H9 (cell line): ENCODE results near the gene BTN3A1. TPM values are rescaled to one million over a fixed set of nuclear protein-coding genes. Genes with fewer than 3 reads are reported as not detected.

Source experiments
- DNase-seq: peaks from one replicate; pipeline ENCODE4 v3.0.0-alpha.2; 2017
- H2AFZ ChIP-seq: one replicate; pipeline ENCODE4 v1.6.1; 2013; ENCODE audit warnings: mild to moderate bottlenecking, low read length, control low read depth, moderate library complexity
- H2AK5ac ChIP-seq: 2 replicates; pipeline ENCODE4 v1.6.1; 2013; ENCODE audit warnings: low read length, control low read depth, mixed read lengths; ENCODE audit not compliant: insufficient read length
- H2BK120ac ChIP-seq: one replicate; pipeline ENCODE4 v1.6.1; 2013; ENCODE audit warnings: low read depth, mild to moderate bottlenecking, low read length, control low read depth, inconsistent platforms; ENCODE audit not compliant: poor library complexity, severe bottlenecking
- H2BK12ac ChIP-seq: 2 replicates; pipeline ENCODE4 v1.6.1; 2013; ENCODE audit warnings: low read length, control low read depth, mixed read lengths, low read depth; ENCODE audit not compliant: insufficient read length
- H2BK15ac ChIP-seq: 2 replicates; pipeline ENCODE4 v1.6.1; 2013; ENCODE audit warnings: low read depth, low read length, control low read depth
- H2BK20ac ChIP-seq: one replicate; pipeline ENCODE4 v1.6.1; 2013; ENCODE audit warnings: low read depth, mild to moderate bottlenecking, low read length, control low read depth, inconsistent platforms; ENCODE audit not compliant: poor library complexity, severe bottlenecking
- H2BK5ac ChIP-seq: 2 replicates; pipeline ENCODE4 v1.6.1; 2013; ENCODE audit warnings: low read length, control low read depth, mixed read lengths; ENCODE audit not compliant: insufficient read length
- H3K14ac ChIP-seq: 2 replicates; pipeline ENCODE4 v1.6.1; 2013; ENCODE audit warnings: low read length, control low read depth; ENCODE audit not compliant: insufficient read depth
- H3K18ac ChIP-seq: 2 replicates; pipeline ENCODE4 v1.6.1; 2013; ENCODE audit warnings: low read depth, mild to moderate bottlenecking, mixed read lengths, low read length, control low read depth; ENCODE audit not compliant: insufficient read length
- H3K23ac ChIP-seq: 2 replicates; pipeline ENCODE4 v1.6.1; 2013; ENCODE audit warnings: low read length, control low read depth, mixed read lengths, low read depth; ENCODE audit not compliant: insufficient read length
- H3K23me2 ChIP-seq: 2 replicates; pipeline ENCODE4 v1.6.1; 2013; ENCODE audit warnings: low read depth, mild to moderate bottlenecking, mixed read lengths, low read length, control low read depth; ENCODE audit not compliant: insufficient read length, poor library complexity, severe bottlenecking
- H3K27ac ChIP-seq: 2 replicates; pipeline ENCODE4 v1.5.1; 2013; ENCODE audit warnings: low read length, control low read depth, mixed read lengths, low read depth; ENCODE audit not compliant: insufficient read length
- H3K27me3 ChIP-seq: 2 replicates; pipeline ENCODE4 v1.6.1; 2013; ENCODE audit warnings: low read length, control low read depth, inconsistent platforms; ENCODE audit not compliant: insufficient read depth
- H3K4ac ChIP-seq: 2 replicates; pipeline ENCODE4 v1.6.1; 2013; ENCODE audit warnings: low read depth, mild to moderate bottlenecking, control low read depth, inconsistent platforms, low read length, moderate library complexity
- H3K4me1 ChIP-seq: 2 replicates; pipeline ENCODE4 v1.6.1; 2013; ENCODE audit warnings: low read length, control low read depth, inconsistent platforms; ENCODE audit not compliant: insufficient read depth
- H3K4me2 ChIP-seq: 2 replicates; pipeline ENCODE4 v1.6.1; 2013; ENCODE audit warnings: low read length, control low read depth, mixed read lengths; ENCODE audit not compliant: insufficient read length, insufficient read depth
- H3K56ac ChIP-seq: 2 replicates; pipeline ENCODE4 v1.6.1; 2013; ENCODE audit warnings: low read depth, mild to moderate bottlenecking, mixed read lengths, low read length, control low read depth; ENCODE audit not compliant: insufficient read length
- H3K79me1 ChIP-seq: 2 replicates; pipeline ENCODE4 v1.6.1; 2013; ENCODE audit warnings: low read depth, mild to moderate bottlenecking, moderate library complexity, low read length, control low read depth, inconsistent platforms; ENCODE audit not compliant: insufficient read depth, poor library complexity, severe bottlenecking
- H3K79me2 ChIP-seq: 2 replicates; pipeline ENCODE4 v1.6.1; 2013; ENCODE audit warnings: low read length, control low read depth, inconsistent platforms; ENCODE audit not compliant: insufficient read depth
- H3K9ac ChIP-seq: 2 replicates; pipeline ENCODE4 v1.6.1; 2013; ENCODE audit warnings: low read length, control low read depth, mixed read lengths; ENCODE audit not compliant: insufficient read length; ENCODE audit errors: extremely low read depth
- H3K9me3 ChIP-seq: one replicate; pipeline ENCODE4 v1.6.1; 2013; ENCODE audit warnings: low read depth, low read length, inconsistent platforms; ENCODE audit not compliant: control insufficient read depth
- H3T11ph ChIP-seq: one replicate; pipeline ENCODE4 v1.6.1; 2013; ENCODE audit warnings: mild to moderate bottlenecking, low read length, control low read depth, inconsistent platforms
- H4K20me1 ChIP-seq: one replicate; pipeline ENCODE4 v1.6.1; 2013; ENCODE audit not compliant: control insufficient read depth, insufficient read length, insufficient read depth
- H4K5ac ChIP-seq: 2 replicates; pipeline ENCODE4 v1.6.1; 2013; ENCODE audit warnings: low read depth, mild to moderate bottlenecking, mixed read lengths, low read length, control low read depth; ENCODE audit not compliant: insufficient read length
- H4K8ac ChIP-seq: replicated peaks from 2 replicates; pipeline ENCODE4 v1.6.1; 2013; ENCODE audit warnings: low read length, control low read depth, mixed read lengths, low read depth; ENCODE audit not compliant: insufficient read length
- H4K91ac ChIP-seq: 2 replicates; pipeline ENCODE4 v1.6.1; 2013; ENCODE audit warnings: low read depth, mild to moderate bottlenecking, moderate library complexity, mixed read lengths, low read length, control low read depth; ENCODE audit not compliant: insufficient read length
- H3K27ac Mint-ChIP-seq, 3 experiments: 2 replicates in 2 of 3; 3 replicates in 1 of 3; pipeline ENCODE4 v1.8.0; 2020 to 2021; ENCODE audit warnings: mixed read lengths in 3 of 3, mild to moderate bottlenecking in 1 of 3, moderate library complexity in 1 of 3
- H3K27me3 Mint-ChIP-seq: 2 replicates; pipeline ENCODE4 v1.8.0; 2021; ENCODE audit warnings: low read depth, mild to moderate bottlenecking, moderate library complexity, mixed read lengths
- H3K36me3 Mint-ChIP-seq, 3 experiments: 2 replicates in 2 of 3; 3 replicates in 1 of 3; pipeline ENCODE4 v1.8.0; 2020 to 2021; ENCODE audit warnings: low read depth in 3 of 3, mixed read lengths in 3 of 3; ENCODE audit not compliant: insufficient read depth in 1 of 3
- H3K4me1 Mint-ChIP-seq, 2 experiments: 2 replicates each; pipeline ENCODE4 v1.8.0; 2020; ENCODE audit warnings: mixed read lengths in 2 of 2
- H3K4me3 Mint-ChIP-seq, 2 experiments: 2 replicates in 1 of 2; 3 replicates in 1 of 2; pipeline ENCODE4 v1.8.0; 2020 to 2021; ENCODE audit warnings: mild to moderate bottlenecking in 2 of 2, mixed read lengths in 2 of 2, moderate library complexity in 1 of 2
- H3K9me3 Mint-ChIP-seq, 2 experiments: 2 replicates in 1 of 2; 3 replicates in 1 of 2; pipeline ENCODE4 v1.8.0; 2020; ENCODE audit warnings: mild to moderate bottlenecking in 2 of 2, mixed read lengths in 2 of 2, moderate library complexity in 1 of 2
- CTCF ChIP-seq: fragments of 200-600 bp; sonication (generic); conservative IDR thresholded peaks from 3 replicates; pipeline ENCODE4 v1.8.0; 2021; ENCODE audit warnings: antibody characterized with exemption, mild to moderate bottlenecking
- WGBS: extraction: QIAGEN DNeasy Blood & Tissue Kit; methylation state at CpG from one replicate; pipeline ENCODE4 v1.1.7; 2013; ENCODE audit warnings: missing lambda C conversion rate, low lambda C conversion rate, mixed read lengths; ENCODE audit not compliant: insufficient read length; ENCODE audit errors: extremely low coverage; 5-methylcytosine and 5-hydroxymethylcytosine counted together
- total RNA-seq: library from RNA; stranded (reverse); gene quantifications from 2 replicates; pipeline ENCODE4 v1.2.1, GENCODE V29; 2021

The BTN3A1 gene
- total RNA-seq, 1 experiment from 2014 or later = 2.5 TPM

DNA sequence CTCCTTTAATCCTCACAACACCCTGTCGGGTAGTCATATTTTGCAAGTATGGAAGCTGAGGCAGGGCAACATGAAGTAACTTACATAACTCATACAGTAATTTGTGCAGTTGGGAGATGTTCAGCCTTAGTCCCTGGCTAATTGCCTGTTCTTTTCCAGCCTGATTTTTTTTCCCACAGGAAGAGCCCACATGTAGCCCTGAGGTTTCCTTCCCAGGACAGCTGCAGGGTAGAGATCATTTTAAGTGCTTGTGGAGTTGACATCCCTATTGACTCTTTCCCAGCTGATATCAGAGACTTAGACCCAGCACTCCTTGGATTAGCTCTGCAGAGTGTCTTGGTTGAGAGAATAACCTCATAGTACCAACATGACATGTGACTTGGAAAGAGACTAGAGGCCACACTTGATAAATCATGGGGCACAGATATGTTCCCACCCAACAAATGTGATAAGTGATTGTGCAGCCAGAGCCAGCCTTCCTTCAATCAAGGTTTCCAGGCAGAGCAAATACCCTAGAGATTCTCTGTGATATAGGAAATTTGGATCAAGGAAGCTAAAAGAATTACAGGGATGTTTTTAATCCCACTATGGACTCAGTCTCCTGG, 50.7 kb downstream of the BTN3A1 start:
- no peaks in the 10 kb centered on the region for H3K36me3 Mint-ChIP-seq
- H4K91ac ChIP-seq = no peak overlapping the region
- H3K79me2 ChIP-seq = no peaks in the 10 kb centered on the region
- H2BK20ac ChIP-seq = no peak overlapping the region
- H3K4me2 ChIP-seq = no peak overlapping the region
- no peak overlapping the region for H2AK5ac ChIP-seq
- no peak overlapping the region for H2BK15ac ChIP-seq
- H3K27ac Mint-ChIP-seq = no peak overlapping the region
- no peak for TF ChIP-seq CTCF
- no peak overlapping the region for H3K27ac ChIP-seq
- no peaks in the 10 kb centered on the region for H3K79me1 ChIP-seq
- H4K5ac ChIP-seq = no peak overlapping the region
- H4K8ac ChIP-seq = no peak overlapping the region
- WGBS = no CpG with 5 or more reads among the region's 1 CpG
- no peak overlapping the region for H2BK120ac ChIP-seq
- H3K4ac ChIP-seq = no peak overlapping the region
- H2AFZ ChIP-seq = no peak overlapping the region
- no peaks in the 10 kb centered on the region for H3K23me2 ChIP-seq
- no peaks in the 10 kb centered on the region for H3K9me3 ChIP-seq
- H4K20me1 ChIP-seq = no peaks in the 10 kb centered on the region
- no peaks in the 10 kb centered on the region for H3K9me3 Mint-ChIP-seq
- H3T11ph ChIP-seq = no peak overlapping the region
- no peak overlapping the region for H2BK12ac ChIP-seq
- no peak overlapping the region for H3K23ac ChIP-seq
- no peaks in the 10 kb centered on the region for H3K27me3 ChIP-seq
- H3K9ac ChIP-seq = no peak overlapping the region
- peaks cover 3% of the 10 kb centered on the region; the same call in 1 of the 2 replicates for H3K4me1 ChIP-seq
- no peak overlapping the region for H3K56ac ChIP-seq
- H3K14ac ChIP-seq = no peak overlapping the region
- H2BK5ac ChIP-seq = no peak overlapping the region
- H3K27me3 Mint-ChIP-seq = no peaks in the 10 kb centered on the region; the same call in none of the 2 replicates
- no peak overlapping the region for H3K4me3 Mint-ChIP-seq
- peaks cover 10% of the 10 kb centered on the region in 2 experiments for H3K4me1 Mint-ChIP-seq
- no peak overlapping the region for H3K18ac ChIP-seq
- no peak for DNase-seq
